Measurements from ENCODE around the gene AKAP14.
"Not testable (repeated sequence)": the region's sequence is repeated elsewhere in the genome, so short reads cannot be mapped to it uniquely, and the experiment has no call there.

DNA sequence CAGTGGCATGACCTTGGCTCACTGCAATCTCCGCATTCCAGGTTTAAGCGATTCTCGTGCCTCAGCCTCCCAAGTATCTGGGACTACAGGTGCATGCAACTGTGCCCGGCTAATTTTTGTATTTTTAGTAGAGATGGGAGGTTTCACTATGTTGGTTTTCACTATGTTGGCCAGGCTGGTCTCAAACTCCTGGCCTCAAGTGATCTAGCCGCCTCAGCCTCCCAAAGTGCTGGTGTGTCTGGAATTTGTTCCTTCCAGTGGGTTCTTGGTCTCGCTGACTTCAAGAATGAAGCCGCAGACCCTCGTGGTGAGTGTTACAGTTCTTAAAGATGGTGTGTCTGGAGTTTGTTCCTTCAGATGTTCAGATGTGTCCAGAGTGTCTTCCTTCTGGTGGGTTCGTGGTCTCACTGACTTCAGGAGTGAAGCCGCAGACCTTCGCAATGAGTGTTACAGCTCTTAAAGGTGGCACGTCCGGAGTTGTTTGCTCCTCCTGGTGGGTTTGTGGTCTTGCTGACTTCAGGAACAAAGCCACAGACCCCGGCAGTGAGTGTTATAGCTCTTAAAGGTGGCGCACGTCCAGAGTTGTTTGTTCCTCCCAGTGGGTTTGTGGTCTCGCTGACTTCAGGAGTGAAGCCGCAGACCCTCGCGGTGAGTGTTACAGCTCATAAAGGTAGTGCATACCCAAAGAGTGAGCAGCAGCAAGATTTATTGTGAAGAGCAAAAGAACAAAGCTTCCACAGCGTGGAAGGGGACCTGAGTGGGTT, 60.3 kb downstream of the AKAP14 start:
- not testable (repeated sequence) for TF ChIP-seq POLR2A (IDR thresholded peaks at IDR 0.05; ENCODE audit: low read length); GATA1 (IDR thresholded peaks at IDR 0.05; ENCODE audit: low read depth, low read length)

All from erythroblast (primary cell).